Progenitor cell of endocrine pancreas (in vitro differentiated cells): ENCODE data around the gene TMBIM1. TPM values are rescaled to one million over a fixed set of nuclear protein-coding genes. Genes with fewer than 3 reads are reported as not detected.

ENCODE experiments used
- DNase-seq: peaks from one replicate; pipeline ENCODE4 v3.0.0; 2021; ENCODE audit warnings: low spot score; ENCODE audit not compliant: unreplicated experiment
- H3K27ac Mint-ChIP-seq: 2 replicates; pipeline ENCODE4 v1.8.0; 2021; ENCODE audit warnings: mild to moderate bottlenecking, moderate library complexity, mixed read lengths
- H3K27me3 Mint-ChIP-seq: 2 replicates; pipeline ENCODE4 v1.8.0; 2021; ENCODE audit warnings: mixed read lengths
- H3K36me3 Mint-ChIP-seq: 2 replicates; pipeline ENCODE4 v1.8.0; 2022; ENCODE audit warnings: mixed read lengths; ENCODE audit not compliant: insufficient read depth
- H3K4me1 Mint-ChIP-seq: 2 replicates; pipeline ENCODE4 v1.8.0; 2021; ENCODE audit warnings: low read depth, mixed read lengths
- H3K4me3 Mint-ChIP-seq: 2 replicates; pipeline ENCODE4 v1.8.0; 2021; ENCODE audit warnings: low read depth, mild to moderate bottlenecking, moderate library complexity, mixed read lengths
- H3K9me3 Mint-ChIP-seq: 2 replicates; pipeline ENCODE4 v1.8.0; 2021; ENCODE audit warnings: low read depth, mixed read lengths
- total RNA-seq: library from RNA; stranded (reverse); gene quantifications from 2 replicates; pipeline ENCODE4 v1.2.1, GENCODE V29; 2021
- TF ChIP-seq, protein P1 (sequence below): fragments of 200-600 bp; sonication (generic); IDR thresholded peaks from one replicate; pipeline ENCODE4 v1.5.0; 2021; ENCODE audit warnings: antibody characterized with exemption, mild to moderate bottlenecking; ENCODE audit not compliant: unreplicated experiment

The TMBIM1 gene
- total RNA-seq, 1 donor from 2014 or later = 131 TPM

DNA sequence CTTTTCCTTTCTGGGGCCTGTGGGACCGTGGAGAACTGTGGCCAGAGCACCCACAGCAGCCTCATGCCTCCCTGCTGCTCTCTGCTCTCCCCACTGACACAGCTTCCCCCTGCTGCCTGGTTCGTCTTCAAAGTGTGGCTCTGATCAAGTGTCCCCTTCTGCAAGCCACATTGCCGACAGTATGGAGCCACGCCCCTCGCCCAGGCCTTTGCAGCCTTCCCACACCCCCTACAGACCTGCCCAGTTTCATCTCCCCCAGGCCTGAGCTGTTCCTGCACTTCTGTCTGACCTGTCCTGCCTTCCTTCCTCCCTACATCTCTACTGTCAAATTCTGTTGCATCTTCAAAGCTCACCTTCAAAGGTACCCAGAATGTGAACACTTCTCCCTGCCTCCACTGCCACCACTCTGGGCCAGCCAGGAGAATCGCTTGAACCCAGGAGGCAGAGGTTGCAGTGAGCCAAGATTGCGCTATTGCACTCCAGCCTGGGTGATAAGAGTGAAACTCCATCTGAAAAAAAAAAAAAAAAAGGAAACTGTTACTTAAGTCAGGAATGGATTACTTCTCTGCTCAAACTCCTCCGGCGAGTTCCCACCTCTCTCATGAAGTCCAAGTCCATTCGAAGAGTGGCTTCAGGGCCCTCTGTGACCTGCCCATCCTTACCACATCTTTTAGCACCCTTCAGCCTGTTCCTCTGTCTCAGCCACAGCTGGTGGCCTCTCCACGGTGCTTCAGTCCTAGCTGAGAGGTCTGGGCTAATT, 35.3 kb upstream of the TMBIM1 start:
- TF ChIP-seq, protein P1, sequence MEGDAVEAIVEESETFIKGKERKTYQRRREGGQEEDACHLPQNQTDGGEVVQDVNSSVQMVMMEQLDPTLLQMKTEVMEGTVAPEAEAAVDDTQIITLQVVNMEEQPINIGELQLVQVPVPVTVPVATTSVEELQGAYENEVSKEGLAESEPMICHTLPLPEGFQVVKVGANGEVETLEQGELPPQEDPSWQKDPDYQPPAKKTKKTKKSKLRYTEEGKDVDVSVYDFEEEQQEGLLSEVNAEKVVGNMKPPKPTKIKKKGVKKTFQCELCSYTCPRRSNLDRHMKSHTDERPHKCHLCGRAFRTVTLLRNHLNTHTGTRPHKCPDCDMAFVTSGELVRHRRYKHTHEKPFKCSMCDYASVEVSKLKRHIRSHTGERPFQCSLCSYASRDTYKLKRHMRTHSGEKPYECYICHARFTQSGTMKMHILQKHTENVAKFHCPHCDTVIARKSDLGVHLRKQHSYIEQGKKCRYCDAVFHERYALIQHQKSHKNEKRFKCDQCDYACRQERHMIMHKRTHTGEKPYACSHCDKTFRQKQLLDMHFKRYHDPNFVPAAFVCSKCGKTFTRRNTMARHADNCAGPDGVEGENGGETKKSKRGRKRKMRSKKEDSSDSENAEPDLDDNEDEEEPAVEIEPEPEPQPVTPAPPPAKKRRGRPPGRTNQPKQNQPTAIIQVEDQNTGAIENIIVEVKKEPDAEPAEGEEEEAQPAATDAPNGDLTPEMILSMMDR = no peak
- DNase-seq = no peak
- Mint-ChIP-seq H3K36me3 (peaks cover 1% of the 10 kb centered on the region), H3K27ac (no peak overlapping the region), H3K9me3 (no peaks in the 10 kb centered on the region), H3K27me3 (no peaks in the 10 kb centered on the region), H3K4me1 (peaks cover 32% of the 10 kb centered on the region), H3K4me3 (no peak overlapping the region)

DNA sequence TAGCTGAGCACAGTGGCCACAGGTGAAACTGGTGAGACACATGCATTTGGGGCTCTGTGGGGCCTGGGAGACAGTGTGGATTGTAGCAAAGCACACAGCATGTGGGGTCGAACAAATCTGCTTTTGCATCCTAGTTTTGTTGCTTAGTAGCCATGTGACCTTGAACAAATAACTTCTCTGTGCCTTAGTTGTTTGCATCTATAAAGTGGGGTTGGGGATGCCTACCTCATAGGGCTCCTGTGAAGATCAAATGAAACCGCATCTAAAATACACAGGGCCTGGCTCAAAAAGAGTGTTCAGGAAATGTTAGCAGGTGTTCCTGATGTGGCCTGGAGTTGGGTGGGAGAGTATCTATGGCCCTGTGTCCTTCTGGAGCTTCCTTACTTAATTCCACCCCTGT, 34.0 kb upstream of the TMBIM1 start:
- no peak overlapping the region for H3K4me3 Mint-ChIP-seq
- H3K27me3 Mint-ChIP-seq = no peaks in the 10 kb centered on the region
- DNase-seq = no peak
- H3K9me3 Mint-ChIP-seq = no peaks in the 10 kb centered on the region
- peaks cover 37% of the 10 kb centered on the region for H3K4me1 Mint-ChIP-seq
- H3K36me3 Mint-ChIP-seq = peaks cover 1% of the 10 kb centered on the region
- TF ChIP-seq, protein P1 = no peak
- H3K27ac Mint-ChIP-seq = no peak overlapping the region

DNA sequence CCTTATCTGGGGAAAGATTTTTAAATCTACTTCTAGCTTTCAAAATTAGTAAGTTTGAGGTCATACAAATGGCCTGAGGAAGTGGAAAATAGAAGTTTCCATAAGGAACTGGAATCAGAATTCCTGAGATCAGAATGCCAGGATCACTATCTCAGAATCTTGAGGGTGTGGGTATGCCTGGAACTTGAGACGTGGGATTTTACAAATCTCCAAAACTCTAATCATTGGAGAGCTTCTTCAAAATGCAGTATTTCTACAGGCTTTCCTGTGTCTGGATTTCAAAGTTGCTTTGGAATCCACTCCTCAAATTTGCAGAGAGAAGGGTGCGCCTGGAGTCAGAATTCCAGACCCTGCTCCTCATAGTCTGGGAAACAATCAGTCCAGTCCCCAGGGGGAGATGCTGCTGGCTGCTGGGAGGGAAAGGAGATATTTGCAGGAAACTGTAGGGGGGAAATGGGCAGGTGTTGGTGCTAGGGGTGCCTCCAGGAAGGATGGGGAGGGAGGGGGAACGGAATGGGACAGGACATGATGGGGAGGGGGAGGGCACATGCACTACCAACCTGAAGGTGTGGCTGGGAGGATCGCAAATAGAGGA, 33.4 kb upstream of the TMBIM1 start:
- no peak for DNase-seq
- Mint-ChIP-seq H3K4me3 (peak overlapping the region; percentile 21), H3K9me3 (no peaks in the 10 kb centered on the region), H3K27ac (no peak overlapping the region), H3K27me3 (no peaks in the 10 kb centered on the region), H3K4me1 (peaks cover 37% of the 10 kb centered on the region), H3K36me3 (peaks cover 1% of the 10 kb centered on the region)
- TF ChIP-seq, protein P1 = no peak

DNA sequence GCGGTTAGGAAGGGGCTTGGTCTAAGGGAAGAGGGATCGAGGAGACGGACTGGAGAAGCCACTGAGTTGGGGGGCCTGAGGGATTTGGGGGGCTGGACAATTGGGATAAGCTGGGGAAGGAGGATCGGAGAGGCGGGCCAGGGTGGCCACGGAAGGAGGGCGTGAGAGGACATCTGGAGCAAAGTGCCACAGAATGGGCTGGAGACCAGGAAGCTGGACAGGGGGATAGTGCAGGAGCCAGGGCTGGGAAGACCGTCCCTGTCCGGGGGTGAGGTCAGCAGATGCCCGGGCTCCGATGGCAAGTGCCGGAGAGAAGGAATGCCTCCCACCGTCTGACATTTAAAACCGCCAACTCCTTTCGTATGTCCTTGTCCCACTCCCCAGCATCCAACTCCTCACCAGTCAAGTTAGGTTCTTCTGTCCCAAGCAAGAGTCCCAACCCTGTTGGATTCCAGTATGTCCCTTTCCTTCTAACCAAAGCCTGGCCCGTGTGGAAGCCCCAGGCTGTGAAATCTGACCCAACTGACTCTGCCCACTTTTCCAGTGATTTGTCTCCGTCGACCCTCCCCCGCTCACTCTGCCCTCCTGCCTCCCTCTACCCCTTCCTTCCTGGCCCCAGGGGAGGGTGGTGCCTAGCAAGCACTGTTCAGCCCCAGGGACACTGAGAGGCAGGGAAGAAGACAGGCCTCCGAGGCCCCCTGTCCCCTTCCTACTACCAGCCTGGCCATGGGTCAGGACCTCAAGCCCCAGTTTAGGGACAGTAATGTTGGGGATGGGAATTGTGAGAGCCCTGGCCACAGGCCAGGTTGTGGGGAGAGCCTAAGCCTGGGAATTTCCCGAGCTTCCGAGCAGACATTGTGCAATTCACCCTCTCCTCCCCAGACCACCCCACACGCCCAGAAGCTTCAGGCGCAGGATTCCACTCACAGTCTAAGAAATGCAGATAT, 31.5 kb upstream of the TMBIM1 start:
- peak overlapping the region; percentile 86 for H3K27ac Mint-ChIP-seq
- H3K9me3 Mint-ChIP-seq = no peaks in the 10 kb centered on the region
- H3K36me3 Mint-ChIP-seq = peaks cover 1% of the 10 kb centered on the region
- H3K4me1 Mint-ChIP-seq = peaks cover 35% of the 10 kb centered on the region
- TF ChIP-seq, protein P1 = no peak
- peak overlapping the region; percentile 94 for H3K4me3 Mint-ChIP-seq
- no peaks in the 10 kb centered on the region for H3K27me3 Mint-ChIP-seq
- DNase-seq = no peak
